ENCODE results near the gene UBC. TPM values are rescaled to one million over a fixed set of nuclear protein-coding genes. Genes with fewer than 3 reads are reported as not detected.
"Not testable (repeated sequence)": the region's sequence is repeated elsewhere in the genome, so short reads cannot be mapped to it uniquely, and the experiment has no call there.

UBC gene
- polyA plus RNA-seq, 1 donor = 759 TPM

GRCh38 chr12:124884587-124885438 is 29.6 kb downstream of the UBC start:
- no peak for DNase-seq (ENCODE audit: low read depth)

- DNase-seq (ENCODE audit: low read depth) = no peak
Observed at GRCh38 chr12:124883263-124884130, 31.0 kb downstream of the UBC start.

- DNase-seq (ENCODE audit: low read depth) = no peak
Observed at GRCh38 chr12:124881123-124881522, 33.3 kb downstream of the UBC start.

- not testable (repeated sequence) for DNase-seq (ENCODE audit: low read depth)
Observed at GRCh38 chr12:124880335-124880734, 34.1 kb downstream of the UBC start.

GRCh38 chr12:124878795-124879516 is 35.5 kb downstream of the UBC start:
- no peak for DNase-seq (ENCODE audit: low read depth)

- no peak for DNase-seq (ENCODE audit: low read depth)
Observed at GRCh38 chr12:124877423-124877822, 37.0 kb downstream of the UBC start.

GRCh38 chr12:124876171-124876570 is 38.3 kb downstream of the UBC start:
- no peak for DNase-seq (ENCODE audit: low read depth)

GRCh38 chr12:124875803-124876132 is 38.7 kb downstream of the UBC start:
- DNase-seq (ENCODE audit: low read depth) = no peak

- no peak for DNase-seq (ENCODE audit: low read depth)
Observed at GRCh38 chr12:124874988-124875802, 39.3 kb downstream of the UBC start.

GRCh38 chr12:124874188-124874587 is 40.3 kb downstream of the UBC start:
- DNase-seq (ENCODE audit: low read depth) = no peak

- no peak for DNase-seq (ENCODE audit: low read depth)
Observed at GRCh38 chr12:124872068-124872719, 42.3 kb downstream of the UBC start.

- DNase-seq (ENCODE audit: low read depth) = no peak
Observed at GRCh38 chr12:124871297-124871696, 43.2 kb downstream of the UBC start.

GRCh38 chr12:124870515-124870914 is 43.9 kb downstream of the UBC start:
- no peak for DNase-seq (ENCODE audit: low read depth)

- no peak for DNase-seq (ENCODE audit: low read depth)
Observed at GRCh38 chr12:124869059-124869665, 45.3 kb downstream of the UBC start.

GRCh38 chr12:124868252-124869058 is 46.0 kb downstream of the UBC start:
- DNase-seq (ENCODE audit: low read depth) = no peak

- DNase-seq (ENCODE audit: low read depth) = no peak
Observed at GRCh38 chr12:124867401-124867930, 47.0 kb downstream of the UBC start.

GRCh38 chr12:124866883-124867400 is 47.5 kb downstream of the UBC start:
- no peak for DNase-seq (ENCODE audit: low read depth)

GRCh38 chr12:124866195-124866882 is 48.1 kb downstream of the UBC start:
- no peak for DNase-seq (ENCODE audit: low read depth)
